ENCODE results near the gene MAPK1.
A peak's percentile ranks its signal among the peaks of the same experiment; 100 is the strongest.
"Not testable (repeated sequence)": the region's sequence is repeated elsewhere in the genome, so short reads cannot be mapped to it uniquely, and the experiment has no call there.

Gene MAPK1

DNA sequence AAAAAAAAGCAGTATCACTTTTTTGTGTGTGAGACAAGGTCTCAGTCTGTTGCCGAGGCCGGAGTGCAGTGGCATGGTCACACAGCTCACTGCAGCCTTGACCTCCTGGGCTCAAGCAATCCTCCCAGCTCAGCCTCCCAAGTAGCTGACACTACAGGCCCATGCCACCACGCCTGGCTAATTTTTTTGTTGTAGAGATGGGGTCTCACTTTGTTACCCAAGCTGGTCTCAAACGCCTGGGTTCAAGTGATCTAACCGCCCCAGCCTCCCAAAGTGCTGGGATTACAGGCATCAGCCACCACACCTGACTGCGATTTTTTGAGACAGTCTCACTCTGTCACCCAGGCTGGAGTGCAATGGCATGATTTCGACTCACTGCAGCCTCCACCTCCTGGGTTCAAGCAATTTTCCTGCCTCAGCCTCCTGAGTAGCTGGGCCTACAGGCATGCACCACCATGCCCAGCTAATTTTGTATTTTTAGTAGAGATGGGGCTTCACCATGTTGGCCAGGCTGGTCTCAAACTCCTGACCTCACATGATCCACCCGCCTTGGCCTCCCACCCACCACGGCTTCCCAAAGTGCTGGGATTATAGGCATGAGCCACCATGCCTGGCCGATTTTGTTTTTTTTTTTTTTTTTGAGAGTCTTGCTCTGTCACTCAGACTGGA lies 147.1 kb downstream of the MAPK1 start:
- DNase-seq, result not testable (repeated sequence)

DNA sequence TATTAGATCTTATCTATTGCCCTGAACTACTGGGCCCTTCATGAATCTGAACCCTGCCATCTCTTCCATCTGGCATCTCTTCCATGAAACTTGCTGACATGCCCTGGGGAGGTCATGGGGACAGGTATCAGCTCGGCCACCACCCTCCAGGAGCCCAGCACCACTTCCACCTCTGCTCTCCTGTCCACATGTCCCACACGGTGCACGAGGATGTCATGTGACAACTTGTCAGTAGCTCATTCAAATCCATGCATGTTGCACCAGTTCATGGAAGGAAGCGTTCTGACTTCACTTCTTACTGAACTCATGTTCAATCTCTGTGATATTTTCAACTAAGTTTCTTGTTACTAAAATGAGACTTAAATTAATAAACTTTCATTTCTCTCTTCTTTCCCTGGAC lies 148.4 kb downstream of the MAPK1 start:
- DNase-seq, result no peak

DNA sequence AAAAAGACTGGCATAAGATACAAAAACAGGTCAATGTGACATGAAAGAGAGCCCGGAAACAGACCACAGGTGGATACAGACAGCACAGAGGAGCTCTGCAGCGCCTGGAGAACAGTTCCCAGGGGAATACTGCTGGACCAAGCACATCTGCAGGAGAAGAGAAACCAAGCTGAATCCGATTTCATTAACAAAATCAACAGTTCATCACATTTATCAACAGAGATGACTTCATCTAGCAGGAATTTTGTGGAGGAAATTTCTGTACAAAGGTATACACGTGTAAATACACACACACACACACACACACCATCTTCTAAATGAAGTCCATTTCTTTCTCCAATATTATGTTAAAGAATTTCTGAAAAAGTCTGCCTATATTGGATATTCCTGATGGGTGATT lies 148.9 kb downstream of the MAPK1 start:
- DNase-seq, result no peak

DNA sequence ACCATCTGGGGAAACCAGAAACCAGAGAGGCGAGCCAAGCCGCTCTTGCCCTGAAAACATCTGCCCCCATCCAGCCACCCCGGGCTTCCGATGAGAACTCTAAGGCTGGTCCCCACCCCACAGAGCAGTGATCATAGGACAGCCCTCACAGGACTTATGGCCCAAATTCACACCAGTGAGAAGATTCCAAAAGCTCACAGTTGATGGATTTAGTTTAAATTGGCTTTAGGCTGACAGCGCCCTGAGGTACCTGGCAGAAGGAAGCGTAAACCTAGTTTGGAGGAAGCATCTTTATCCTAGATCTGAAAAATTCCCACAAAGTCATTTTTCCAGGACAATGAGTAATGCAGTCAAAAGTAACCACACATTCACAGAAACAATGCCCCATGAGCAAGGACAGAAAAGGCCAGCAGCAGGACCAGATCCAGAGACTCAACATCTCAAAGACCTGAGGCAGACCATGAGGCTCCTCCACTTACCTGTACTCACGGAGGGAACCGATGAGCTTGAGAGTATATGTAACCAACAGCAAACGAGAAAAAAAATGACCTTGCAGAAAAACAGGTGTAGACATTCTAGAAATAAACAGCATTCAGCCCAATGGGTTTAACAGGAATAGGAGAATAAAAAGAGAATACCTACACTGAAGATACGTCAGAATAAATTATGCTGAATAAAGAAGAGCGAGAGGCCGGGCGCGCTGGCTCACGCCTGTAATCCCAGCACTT lies 150.9 kb downstream of the MAPK1 start:
- not testable (repeated sequence) for DNase-seq

DNA sequence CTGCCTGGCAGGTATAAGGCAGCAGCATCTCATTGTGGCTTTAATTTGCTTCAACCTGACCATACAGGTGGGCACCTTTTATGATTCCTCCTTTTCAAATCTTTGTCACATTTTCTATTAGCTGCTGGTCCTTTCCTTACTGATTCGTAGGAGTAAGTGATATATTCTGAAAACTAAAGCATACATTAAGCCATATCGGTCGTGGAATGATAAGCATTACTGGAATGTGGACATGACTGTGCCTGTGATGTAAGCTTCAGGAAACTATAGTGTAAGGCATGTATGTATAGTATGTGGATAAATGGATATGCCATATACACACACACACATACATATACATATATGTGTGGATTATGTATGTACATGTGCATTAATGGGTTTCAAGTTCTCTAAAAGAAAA lies 152.7 kb downstream of the MAPK1 start:
- no peak for DNase-seq

DNA sequence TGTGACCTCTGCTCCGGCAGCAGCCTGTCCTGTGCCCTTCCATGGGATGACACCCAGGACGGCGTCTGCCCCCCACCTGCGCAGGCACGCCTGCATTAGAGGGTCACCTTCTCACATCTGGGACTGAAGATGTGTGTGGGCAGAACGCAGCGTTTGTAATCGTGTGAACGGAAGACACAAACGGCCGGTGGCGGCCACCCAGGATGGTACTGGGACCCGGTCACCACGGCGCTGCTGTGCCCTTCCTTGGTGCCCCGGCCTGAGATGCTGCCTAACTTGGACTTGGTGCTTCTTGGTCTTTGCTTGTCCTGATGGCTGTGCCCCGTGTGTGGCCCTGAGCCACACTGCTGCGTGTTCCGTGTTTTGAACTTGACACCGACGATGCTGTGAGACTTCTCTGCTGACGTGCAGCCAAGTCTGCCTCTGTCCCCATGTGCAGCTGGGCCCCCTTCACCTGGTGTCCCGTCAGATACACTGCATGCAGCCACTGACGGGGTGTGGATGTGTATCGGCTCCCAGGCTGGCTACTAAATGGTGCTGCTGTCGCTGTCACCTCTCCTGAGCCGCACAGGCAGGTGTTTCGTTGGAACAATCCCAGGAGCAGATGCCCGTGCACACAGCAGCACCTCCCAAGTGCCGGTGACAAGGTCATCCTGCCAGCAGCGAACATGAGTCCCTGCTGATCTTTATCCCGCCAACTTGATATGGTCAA lies 153.2 kb downstream of the MAPK1 start:
- no peak for DNase-seq

DNA sequence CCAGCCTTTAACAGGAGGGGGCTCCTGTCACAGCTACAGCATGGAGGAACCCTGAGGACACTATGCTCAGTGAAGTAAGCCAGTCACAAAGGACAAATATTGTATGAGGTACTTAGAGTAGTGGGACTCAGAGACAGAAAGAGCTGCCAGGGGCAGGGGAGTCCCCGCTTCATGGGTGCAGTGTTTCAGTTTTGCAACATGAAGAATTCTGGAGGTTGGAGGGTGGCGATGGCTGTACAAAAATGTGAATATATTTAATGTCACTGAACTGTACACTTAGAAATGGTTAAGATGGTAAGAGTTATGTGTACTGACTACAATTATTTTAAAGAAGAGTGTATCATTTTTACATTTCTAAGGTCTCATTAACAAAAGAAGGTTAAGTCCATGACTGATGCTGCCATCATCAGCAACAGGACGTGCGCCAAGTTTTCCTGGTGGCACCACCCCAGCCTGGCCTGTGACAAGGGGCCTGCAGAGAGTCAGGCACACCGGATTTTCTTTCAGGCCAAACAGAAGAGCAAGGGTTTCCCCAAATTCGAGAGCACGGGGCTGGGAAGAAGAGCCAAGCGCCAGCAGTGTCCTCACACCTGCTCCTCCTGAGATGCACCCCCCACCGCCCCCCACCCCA lies 153.9 kb downstream of the MAPK1 start:
- no peak for DNase-seq

DNA sequence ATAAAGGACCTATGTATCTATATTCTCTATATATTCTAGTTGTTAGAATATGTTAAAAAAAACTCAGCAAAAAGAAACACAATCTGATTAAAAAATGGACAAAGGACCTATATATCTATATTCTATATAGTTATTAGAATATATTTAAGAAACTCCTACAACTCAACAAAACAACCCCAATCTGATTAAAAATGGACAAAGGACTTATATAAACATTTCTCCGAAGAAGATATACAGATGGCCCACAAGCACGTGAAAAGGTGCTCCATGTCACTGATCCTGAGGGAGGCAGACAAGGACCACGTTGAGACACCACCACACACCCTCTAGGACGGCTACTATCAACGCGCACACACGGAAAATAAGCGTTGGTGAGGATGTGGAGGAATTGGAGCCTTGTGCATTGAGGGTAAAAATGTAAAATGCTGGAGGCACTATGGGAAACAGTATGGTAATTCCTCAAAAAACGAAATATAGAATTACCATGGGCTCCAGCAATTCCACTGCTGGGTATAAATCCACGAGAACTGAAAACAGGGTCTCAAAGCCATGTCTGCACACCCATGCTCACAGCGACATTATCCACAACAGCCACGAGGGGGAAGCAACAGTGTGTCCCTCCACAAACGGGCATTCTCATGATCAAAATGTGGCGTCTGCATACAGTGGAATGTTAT lies 154.6 kb downstream of the MAPK1 start:
- peak; percentile 55 for DNase-seq

DNA sequence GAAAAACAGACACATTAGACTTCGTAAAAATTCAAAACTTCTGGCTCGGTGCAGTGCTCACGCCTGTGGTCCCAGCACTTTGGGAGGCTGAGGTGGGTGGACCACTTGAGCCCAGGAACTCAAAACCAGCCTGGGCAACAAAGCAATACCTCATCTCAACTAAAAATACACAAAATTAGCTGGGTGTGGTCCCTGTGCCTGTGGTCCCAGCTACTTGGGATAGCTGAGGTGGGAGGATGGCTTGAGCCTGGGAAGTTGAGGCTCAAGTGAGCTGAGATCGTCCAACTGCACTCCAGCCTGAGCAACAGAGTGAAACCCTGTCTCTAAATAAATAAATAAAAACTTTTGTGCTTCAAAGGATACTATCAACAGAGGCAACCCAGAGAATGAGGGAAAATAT lies 155.6 kb downstream of the MAPK1 start:
- DNase-seq, result no peak

DNA sequence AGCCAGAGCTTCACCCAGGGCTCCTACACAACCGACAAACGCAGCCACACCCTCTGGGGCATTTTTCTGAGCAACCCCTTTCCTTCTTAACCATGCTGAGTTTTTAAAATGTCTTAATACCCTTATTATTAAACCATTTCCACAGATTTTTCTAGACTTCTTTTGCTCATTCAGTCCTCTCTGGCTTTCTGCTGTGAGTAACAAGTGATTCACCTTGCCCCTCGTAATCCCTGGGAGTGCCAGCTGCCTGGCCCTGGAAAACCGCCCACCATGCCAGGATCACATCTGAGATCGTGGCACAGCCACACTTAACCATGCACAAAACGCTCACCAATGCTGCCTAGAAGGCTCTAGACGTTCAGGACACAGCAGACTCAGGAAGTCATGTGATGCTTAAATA lies 157.3 kb downstream of the MAPK1 start:
- no peak for DNase-seq

DNA sequence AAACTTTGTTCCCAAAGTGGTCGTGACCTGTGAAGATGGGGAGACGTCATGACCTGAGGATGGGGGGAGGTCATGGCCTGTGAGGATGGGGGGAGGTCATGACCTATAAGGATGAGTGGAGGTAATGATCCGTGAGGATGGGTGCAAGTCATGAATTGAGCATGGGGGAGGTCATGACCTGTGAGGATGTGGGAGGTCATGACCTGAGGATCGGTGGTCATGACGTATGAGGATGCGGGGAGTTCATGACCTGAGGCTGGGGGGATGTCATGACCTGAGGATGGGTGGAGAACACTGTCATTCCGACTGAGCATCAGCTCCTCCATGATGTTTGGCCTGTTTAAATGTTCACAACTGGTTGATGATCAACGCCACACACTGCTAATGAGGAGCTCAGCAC lies 157.8 kb downstream of the MAPK1 start:
- DNase-seq, result no peak

DNA sequence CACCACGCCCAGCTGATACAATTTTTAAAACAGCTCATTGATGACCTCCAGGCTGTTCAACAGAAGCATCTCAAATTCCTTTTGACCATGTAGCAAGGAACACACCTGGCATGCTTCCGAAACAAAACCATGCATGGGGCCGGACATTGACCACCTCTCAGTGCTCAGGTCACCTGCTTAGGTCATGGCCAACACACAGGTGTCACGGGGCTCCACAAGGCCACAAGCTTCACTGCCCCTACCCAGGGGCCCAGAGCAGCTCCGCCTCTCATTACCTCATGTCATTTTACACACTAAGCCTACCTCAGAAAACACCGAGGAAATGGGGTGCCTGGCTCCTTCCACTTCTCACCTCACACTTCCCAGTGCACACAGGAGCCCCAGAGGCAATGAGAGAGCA lies 158.5 kb downstream of the MAPK1 start:
- DNase-seq, result no peak

DNA sequence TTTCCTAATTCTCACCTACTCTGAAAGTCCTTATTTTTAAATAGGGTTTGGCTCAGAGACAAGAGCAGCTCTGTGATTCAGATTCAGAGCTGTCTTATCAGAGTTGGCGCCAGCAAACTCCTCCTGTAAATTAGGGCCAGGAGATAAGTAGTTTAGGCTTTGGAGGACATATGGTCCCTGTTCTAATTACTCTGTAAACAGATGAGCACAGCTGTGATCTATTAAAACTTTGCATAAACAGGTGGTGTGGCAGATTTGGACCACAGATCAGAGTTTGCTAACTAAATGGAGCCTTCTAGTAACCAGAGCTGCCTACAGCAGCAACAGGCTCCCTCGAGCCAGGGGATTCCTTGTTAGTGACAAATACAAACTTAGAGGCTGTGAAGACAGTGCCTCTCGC lies 159.8 kb downstream of the MAPK1 start:
- DNase-seq, result no peak
